HG03135 (cell line): ENCODE data around the gene ST3GAL2.
"Not testable (repeated sequence)": the region's sequence is repeated elsewhere in the genome, so short reads cannot be mapped to it uniquely, and the experiment has no call there.

Experiments
- ATAC-seq: cut with Tn5 transposase; IDR thresholded peaks from one replicate; pipeline ENCODE4 v1.9.1; 2021; ENCODE audit warnings: mild to moderate bottlenecking, moderate library complexity; ENCODE audit not compliant: unreplicated experiment

The ST3GAL2 gene

DNA sequence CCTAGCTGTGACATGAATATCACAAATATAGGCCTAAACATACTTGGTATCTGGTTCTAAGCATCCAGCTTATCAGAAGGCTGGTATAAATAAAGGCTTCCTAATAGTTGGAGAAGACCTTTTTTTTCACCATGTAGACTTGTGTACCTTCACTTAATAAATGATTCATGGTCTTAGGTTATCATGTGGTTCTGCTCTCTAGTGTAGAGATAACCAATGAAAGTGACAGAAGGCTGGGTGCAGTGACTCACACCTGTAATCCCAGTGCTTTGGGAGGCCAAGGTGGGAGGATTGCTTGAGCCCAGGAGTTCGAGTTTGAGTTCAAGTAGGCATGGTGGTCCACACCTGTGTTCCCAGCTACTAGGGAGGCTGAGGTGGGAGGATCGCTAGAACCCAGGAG, 89.1 kb downstream of the ST3GAL2 start:
- ATAC-seq: no peak

DNA sequence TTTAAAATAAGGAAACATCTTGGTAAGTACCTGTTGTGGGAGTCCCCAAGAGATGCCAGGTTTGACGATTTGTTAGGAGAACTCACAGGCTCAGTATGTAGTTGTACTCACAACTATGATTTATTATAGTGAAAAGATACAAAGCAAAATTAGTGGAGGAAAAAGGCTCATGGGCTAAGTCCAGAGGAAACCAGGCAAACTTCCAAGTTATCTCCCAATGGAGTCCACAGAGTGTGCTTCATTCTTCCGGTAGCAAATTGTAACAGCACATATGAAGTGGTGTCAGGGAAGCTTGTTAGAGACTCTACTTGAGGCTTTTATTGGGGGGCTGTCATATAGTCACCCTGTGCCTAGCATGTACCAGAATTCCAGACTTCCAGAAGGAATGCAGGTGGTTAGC, 89.9 kb downstream of the ST3GAL2 start:
- ATAC-seq: no peak

DNA sequence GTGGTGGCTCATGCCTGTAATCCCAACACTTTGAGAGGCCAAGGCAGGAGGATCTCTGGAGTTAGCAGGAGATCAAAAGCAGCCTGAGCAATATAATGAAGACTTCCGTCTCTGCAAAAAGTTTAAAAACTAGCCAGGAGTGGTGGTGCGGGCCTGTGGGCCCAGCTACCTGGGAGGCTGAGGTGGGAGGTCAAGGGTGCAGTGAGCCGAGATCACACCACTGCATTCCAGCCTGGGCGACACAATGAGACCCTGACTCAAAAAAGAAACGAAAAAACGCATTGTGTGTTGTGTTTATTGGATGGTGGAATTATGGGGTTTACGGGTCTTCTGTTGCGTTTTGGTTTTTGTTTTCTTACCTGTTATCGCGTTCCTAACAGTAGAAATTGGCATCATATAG, 93.1 kb downstream of the ST3GAL2 start:
- no peak for ATAC-seq

DNA sequence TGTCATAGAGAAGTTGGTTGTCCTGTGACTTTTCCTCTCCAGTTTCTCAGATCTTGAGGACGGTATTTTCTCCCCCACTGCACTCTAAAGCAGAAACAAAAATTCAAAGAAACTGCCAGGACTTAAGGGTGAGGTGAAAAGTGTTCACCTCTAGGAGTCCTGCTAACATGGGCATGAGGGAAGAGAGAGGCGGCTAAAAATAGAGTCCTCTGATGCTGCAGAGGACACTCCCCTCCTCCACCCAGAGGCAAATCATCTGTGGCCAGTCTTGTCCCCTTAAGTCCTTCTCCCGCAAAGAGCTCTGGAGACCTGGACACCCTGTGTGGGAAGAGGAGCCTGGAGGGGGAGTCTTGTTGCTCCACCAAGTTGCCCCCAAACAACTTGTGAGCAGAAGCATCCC, 96.9 kb downstream of the ST3GAL2 start:
- no peak for ATAC-seq

DNA sequence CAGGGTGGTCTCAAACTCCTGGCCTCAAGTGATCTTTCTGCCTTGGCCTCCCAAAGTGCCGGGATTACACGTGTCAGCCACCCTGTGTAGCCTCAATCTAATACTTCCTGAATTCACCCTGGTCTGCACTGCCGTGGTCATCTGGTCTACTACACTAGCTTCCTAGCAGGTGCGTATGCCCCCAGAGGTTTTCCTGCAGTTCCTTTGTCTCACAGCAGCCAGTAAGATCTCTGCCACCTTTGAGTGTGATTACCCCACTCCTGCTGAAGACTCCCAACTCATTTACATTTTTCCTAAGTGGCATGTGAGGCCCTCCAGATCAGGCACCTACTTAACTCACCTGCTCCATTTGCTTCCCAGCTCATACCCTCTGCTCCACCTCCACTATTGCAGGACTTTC, 97.3 kb downstream of the ST3GAL2 start:
- ATAC-seq: no peak

DNA sequence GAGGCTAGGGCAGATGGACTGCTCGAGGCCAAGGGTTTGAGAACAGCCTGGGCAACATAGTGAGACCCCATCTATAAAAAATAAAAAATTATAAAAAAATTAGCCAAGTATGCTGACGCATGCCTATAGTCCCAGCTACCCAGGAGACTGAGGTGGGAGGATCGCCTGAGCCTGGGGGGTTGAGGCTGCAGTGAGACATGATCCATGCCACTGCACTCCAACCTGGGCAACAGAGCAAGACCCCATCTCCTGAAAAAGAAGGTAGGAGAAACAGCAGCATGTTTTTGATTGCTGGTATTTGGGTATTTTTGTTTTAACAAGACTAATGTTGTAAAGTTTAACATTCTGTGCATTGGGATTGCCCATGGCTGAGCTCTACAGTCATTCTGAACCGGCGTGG, 101.1 kb downstream of the ST3GAL2 start:
- ATAC-seq: no peak

DNA sequence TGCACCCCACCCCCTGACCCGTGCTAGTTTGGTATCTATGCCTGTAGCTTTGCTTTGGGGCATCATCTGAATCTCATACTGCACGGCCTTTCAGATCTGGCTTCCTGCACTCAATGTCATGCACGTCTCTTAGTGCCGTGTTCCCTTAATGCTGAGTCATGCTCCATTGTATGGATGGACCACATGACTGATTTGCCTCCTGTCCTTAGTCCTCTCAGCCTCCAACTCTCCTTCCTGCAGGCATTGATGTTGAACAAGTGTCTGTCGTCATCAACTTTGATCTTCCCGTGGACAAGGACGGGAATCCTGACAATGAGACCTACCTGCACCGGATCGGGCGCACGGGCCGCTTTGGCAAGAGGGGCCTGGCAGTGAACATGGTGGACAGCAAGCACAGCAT, 106.2 kb downstream of the ST3GAL2 start:
- not testable (repeated sequence) for ATAC-seq

DNA sequence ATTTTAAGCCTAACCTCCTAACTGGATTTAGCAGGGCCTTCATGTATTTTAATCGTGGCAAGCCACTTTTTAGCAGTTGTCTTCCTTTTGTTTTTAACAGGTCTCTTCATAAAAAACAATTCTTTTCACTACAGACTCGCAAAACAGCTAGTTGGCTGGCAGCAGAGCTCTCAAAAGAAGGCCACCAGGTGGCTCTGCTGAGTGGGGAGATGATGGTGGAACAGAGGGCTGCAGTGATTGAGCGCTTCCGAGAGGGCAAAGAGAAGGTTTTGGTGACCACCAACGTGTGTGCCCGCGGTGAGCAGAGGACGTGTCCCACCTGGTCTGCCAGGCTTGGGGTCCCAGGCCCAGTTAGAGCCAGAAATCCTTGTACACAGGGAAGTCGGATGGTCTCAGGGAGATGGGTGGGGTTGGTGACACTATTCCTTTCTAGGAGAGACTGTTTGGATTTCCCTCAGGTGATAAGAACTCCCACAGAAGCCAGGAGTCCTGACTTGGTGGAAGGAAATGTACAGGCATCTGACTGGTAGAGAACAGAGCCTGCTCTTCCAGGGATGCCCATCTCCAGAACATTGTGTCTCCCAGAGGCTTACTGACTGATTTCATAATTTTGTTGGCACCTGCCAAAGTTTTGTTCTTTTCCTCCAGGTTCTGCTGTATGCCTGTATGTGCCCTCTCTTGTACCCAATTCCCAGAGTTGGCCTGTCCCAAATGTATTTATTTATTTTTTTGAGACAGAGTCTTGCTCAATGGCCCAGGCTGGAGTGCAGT, 107.1 kb downstream of the ST3GAL2 start:
- ATAC-seq: no peak

DNA sequence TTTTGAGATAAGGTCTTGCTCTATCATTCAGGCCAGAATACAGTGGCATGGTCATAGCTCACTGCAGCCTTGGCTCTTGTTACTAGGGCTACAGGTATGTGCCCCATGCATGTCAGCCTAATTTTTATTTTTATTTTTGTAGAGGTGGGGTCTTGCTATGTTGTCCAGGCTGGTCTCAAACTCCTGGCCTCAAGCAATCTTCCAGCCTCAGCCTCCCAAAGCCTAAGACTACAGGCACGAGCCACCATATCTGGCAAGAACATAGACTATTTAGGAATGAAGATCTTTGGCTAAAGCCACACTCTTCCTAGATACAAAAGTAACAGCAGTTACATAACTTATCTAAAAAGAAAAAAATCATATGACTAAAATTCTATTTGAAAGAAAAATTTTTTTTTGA, 107.8 kb downstream of the ST3GAL2 start:
- no peak for ATAC-seq
